ENCODE measurements around the gene MST1R.

MST1R gene

DNA sequence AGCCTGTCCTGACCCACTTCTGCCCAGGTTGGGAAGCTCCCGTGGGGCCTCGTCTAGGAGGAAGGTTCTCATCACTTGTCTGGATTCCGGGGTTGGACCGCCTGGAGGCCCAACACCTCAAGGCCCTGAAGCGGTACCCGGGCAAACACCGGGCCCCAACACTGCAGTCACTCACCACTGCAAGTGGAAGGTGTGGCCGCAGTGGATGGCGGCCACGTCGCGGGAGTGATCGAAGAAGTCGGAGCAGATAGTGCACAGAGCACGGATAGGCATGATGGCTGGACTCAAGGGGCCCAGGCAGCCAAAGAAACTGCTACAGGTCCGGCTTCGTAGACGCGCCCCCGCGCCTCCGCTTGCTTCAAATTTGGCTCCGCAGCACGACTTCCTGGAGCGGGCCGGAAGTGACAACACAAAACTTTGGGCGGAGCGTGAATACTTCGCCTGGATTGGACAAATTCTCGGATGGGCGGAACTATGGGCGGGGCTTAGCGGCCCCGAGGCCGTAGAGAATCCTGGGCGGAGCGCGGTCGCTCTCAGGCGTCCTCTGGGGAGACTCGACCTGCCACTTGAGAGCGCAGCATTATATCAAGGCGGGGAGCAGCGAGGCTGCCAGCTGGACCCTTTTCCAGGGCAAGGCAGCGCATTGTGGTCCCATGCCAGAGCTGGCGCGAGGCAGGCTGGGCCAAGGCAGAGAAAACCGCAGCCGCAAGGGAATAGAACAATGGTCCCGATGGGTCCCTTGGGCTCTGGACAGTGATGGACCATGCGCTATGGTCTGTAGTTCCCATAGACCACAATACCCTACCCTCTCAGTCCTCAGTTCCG, 47.3 kb downstream of the MST1R start, which contains the start of gene TRAIP:
TSS of gene TRAIP (minus strand) at position 384 of the 825 bp plus-strand sequence. CDS start at position 273, 111 bp downstream.
- peak within 1 kb of the TSS; percentile 75 to 96 for H3K4me3 ChIP-seq (ENCODE audit: insufficient read depth in 1 of 2, low read depth in 1 of 2, low read length in 2 of 2)
- H3K4ac ChIP-seq (ENCODE audit: low read depth in 1 of 2, low read length in 2 of 2): peak within 1 kb of the TSS; percentile 86 to 93
- no peak within 1 kb of the TSS for H2BK5ac ChIP-seq (ENCODE audit: low read depth, low read length, poor library complexity, severe bottlenecking)
- H3K9me3 ChIP-seq (ENCODE audit: control insufficient read depth, low read length): no peaks in the 10 kb centered on the region
- no peak within 1 kb of the TSS for H2BK120ac ChIP-seq (ENCODE audit: low read depth, low read length)
- 6% methylated on average over 52 of the region's 52 CpGs for WGBS
- peak within 1 kb of the TSS; percentile 89 for H2AFZ ChIP-seq (ENCODE audit: low read depth, low read length)
- no peak within 1 kb of the TSS for H2BK12ac ChIP-seq (ENCODE audit: low read length in 2 of 2)
- H3K18ac ChIP-seq (ENCODE audit: low read depth in 1 of 2, low read length in 2 of 2): peak within 1 kb of the TSS; percentile 65 to 89
- H4K91ac ChIP-seq (ENCODE audit: low read length): peak within 1 kb of the TSS; percentile 92
- peak within 1 kb of the TSS; percentile 98 for H4K8ac ChIP-seq (ENCODE audit: low read length)
- peak within 1 kb of the TSS; percentile 79 for H3K9ac ChIP-seq (ENCODE audit: low read length)
- no peak within 1 kb of the TSS for H3K23ac ChIP-seq (ENCODE audit: low read length in 2 of 2)
- DNase-seq: peak; percentile 93
- peak within 1 kb of the TSS; percentile 91 for H3K4me2 ChIP-seq (ENCODE audit: low read length, poor library complexity, severe bottlenecking)
- H3K36me3 ChIP-seq (ENCODE audit: control insufficient read depth in 1 of 2, insufficient read depth in 2 of 2, low read depth in 1 of 2, low read length in 2 of 2): peaks cover 0 to 2% of the 10 kb centered on the region in 2 experiments
- H3K79me1 ChIP-seq (replicated peaks; ENCODE audit: low read length, poor library complexity, severe bottlenecking): peaks cover 9% of the 10 kb centered on the region
- H3K14ac ChIP-seq (ENCODE audit: low read length in 2 of 2): no peak within 1 kb of the TSS
- peaks cover 0 to 6% of the 10 kb centered on the region in 2 experiments for H3K27me3 ChIP-seq (ENCODE audit: control insufficient read depth in 1 of 2, insufficient read depth in 1 of 2, low read length in 2 of 2)
- H3K4me1 ChIP-seq (ENCODE audit: control insufficient read depth, insufficient read depth, low read depth, low read length): peaks cover 8% of the 10 kb centered on the region
- H2AK5ac ChIP-seq (ENCODE audit: low read length, severe bottlenecking): no peak within 1 kb of the TSS
- peak within 1 kb of the TSS; percentile 82 for H2BK15ac ChIP-seq (ENCODE audit: low read depth, poor library complexity, severe bottlenecking)
- H3K27ac ChIP-seq (ENCODE audit: low read length, poor library complexity, severe bottlenecking): no peak within 1 kb of the TSS

DNA sequence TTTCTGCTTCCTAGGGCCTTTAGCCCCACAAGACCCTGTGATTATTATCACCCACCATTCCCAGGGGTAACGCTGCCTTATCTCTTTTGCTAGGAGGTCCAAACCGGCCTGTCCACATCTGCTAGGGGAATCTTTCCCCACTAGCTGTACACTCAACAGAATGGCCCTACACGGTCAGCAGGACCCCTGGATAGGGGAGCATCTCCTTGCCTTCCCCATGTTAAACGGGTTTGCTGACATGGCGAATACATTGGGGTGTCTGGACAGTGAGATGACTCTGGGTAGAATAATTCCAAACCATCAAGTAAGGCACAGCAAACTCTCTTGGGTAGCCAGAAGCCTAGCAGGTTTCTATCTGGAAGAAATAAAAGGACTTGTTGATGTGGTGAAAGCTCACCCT, 48.0 kb downstream of the MST1R start:
- Histone ChIP-seq H4K8ac (ENCODE audit: low read length) (no peak overlapping the region), H3K4ac (ENCODE audit: low read depth in 1 of 2, low read length in 2 of 2) (no peak overlapping the region), H2BK5ac (ENCODE audit: low read depth, low read length, poor library complexity, severe bottlenecking) (no peak overlapping the region), H3K36me3 (ENCODE audit: control insufficient read depth in 1 of 2, insufficient read depth in 2 of 2, low read depth in 1 of 2, low read length in 2 of 2) (peaks cover 0 to 2% of the 10 kb centered on the region in 2 experiments), H3K14ac (ENCODE audit: low read length in 2 of 2) (no peak overlapping the region), H3K79me1 (replicated peaks; ENCODE audit: low read length, poor library complexity, severe bottlenecking) (peaks cover 11% of the 10 kb centered on the region), H2BK120ac (ENCODE audit: low read depth, low read length) (no peak overlapping the region), H3K18ac (ENCODE audit: low read depth in 1 of 2, low read length in 2 of 2) (no peak overlapping the region), H3K9ac (ENCODE audit: low read length) (peak overlapping the region; percentile 79), H3K27me3 (ENCODE audit: control insufficient read depth in 1 of 2, insufficient read depth in 1 of 2, low read length in 2 of 2) (peaks cover 0 to 3% of the 10 kb centered on the region in 2 experiments), H3K4me2 (ENCODE audit: low read length, poor library complexity, severe bottlenecking) (peak overlapping the region; percentile 84), H2AK5ac (ENCODE audit: low read length, severe bottlenecking) (no peak overlapping the region), H4K91ac (ENCODE audit: low read length) (no peak overlapping the region), H3K27ac (ENCODE audit: low read length, poor library complexity, severe bottlenecking) (no peak overlapping the region), H3K9me3 (ENCODE audit: control insufficient read depth, low read length) (no peaks in the 10 kb centered on the region), H2BK12ac (ENCODE audit: low read length in 2 of 2) (no peak overlapping the region), H3K4me3 (ENCODE audit: insufficient read depth in 1 of 2, low read depth in 1 of 2, low read length in 2 of 2) (peak overlapping the region in 1 of 2 experiments; percentile 96), H3K23ac (ENCODE audit: low read length in 2 of 2) (no peak overlapping the region), H2AFZ (ENCODE audit: low read depth, low read length) (peak overlapping the region; percentile 85), H3K4me1 (ENCODE audit: control insufficient read depth, insufficient read depth, low read depth, low read length) (peaks cover 8% of the 10 kb centered on the region), H2BK15ac (ENCODE audit: low read depth, poor library complexity, severe bottlenecking) (no peak overlapping the region)
- no peak for DNase-seq
- 70% methylated on average over 5 of the region's 5 CpGs for WGBS

DNA sequence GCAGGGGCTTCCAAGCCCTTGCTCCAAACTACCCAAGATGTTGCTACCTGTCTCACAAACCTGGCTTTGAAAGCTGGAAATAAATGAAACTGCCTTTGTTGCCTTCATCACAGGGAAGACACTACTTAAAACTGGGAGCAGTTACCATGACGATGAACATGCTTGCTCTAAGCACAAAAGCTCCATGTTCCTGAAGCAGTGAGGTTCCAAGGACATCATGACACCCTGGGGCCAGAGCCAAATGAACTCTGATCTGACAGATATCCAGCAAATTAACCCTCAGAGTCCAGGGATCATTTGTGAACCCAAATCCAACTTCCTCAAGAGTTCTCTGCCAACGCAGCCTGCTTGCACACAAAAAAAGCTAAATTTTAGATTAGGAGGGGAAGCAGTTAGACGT, 58.0 kb downstream of the MST1R start:
- Histone ChIP-seq H3K4me1 (ENCODE audit: control insufficient read depth, insufficient read depth, low read depth, low read length) (peaks cover 6% of the 10 kb centered on the region), H3K27me3 (ENCODE audit: control insufficient read depth in 1 of 2, insufficient read depth in 1 of 2, low read length in 2 of 2) (no peaks in the 10 kb centered on the region), H3K79me1 (replicated peaks; ENCODE audit: low read length, poor library complexity, severe bottlenecking) (peaks cover 5% of the 10 kb centered on the region), H4K91ac (ENCODE audit: low read length) (no peak overlapping the region), H3K27ac (ENCODE audit: low read length, poor library complexity, severe bottlenecking) (no peak overlapping the region), H3K14ac (ENCODE audit: low read length in 2 of 2) (no peak overlapping the region), H3K4ac (ENCODE audit: low read depth in 1 of 2, low read length in 2 of 2) (no peak overlapping the region), H3K23ac (ENCODE audit: low read length in 2 of 2) (no peak overlapping the region), H3K18ac (ENCODE audit: low read depth in 1 of 2, low read length in 2 of 2) (no peak overlapping the region), H2BK120ac (ENCODE audit: low read depth, low read length) (no peak overlapping the region), H2BK5ac (ENCODE audit: low read depth, low read length, poor library complexity, severe bottlenecking) (no peak overlapping the region), H3K4me3 (ENCODE audit: insufficient read depth in 1 of 2, low read depth in 1 of 2, low read length in 2 of 2) (no peak overlapping the region), H3K9ac (ENCODE audit: low read length) (no peak overlapping the region), H3K9me3 (ENCODE audit: control insufficient read depth, low read length) (no peaks in the 10 kb centered on the region), H2BK15ac (ENCODE audit: low read depth, poor library complexity, severe bottlenecking) (no peak overlapping the region), H2AK5ac (ENCODE audit: low read length, severe bottlenecking) (no peak overlapping the region), H3K36me3 (ENCODE audit: control insufficient read depth in 1 of 2, insufficient read depth in 2 of 2, low read depth in 1 of 2, low read length in 2 of 2) (peaks cover 16 to 20% of the 10 kb centered on the region in 2 experiments), H2AFZ (ENCODE audit: low read depth, low read length) (no peak overlapping the region), H2BK12ac (ENCODE audit: low read length in 2 of 2) (no peak overlapping the region), H4K8ac (ENCODE audit: low read length) (no peak overlapping the region), H3K4me2 (ENCODE audit: low read length, poor library complexity, severe bottlenecking) (no peak overlapping the region)
- DNase-seq: no peak
- WGBS: 98% methylated on average over 3 of the region's 3 CpGs

DNA sequence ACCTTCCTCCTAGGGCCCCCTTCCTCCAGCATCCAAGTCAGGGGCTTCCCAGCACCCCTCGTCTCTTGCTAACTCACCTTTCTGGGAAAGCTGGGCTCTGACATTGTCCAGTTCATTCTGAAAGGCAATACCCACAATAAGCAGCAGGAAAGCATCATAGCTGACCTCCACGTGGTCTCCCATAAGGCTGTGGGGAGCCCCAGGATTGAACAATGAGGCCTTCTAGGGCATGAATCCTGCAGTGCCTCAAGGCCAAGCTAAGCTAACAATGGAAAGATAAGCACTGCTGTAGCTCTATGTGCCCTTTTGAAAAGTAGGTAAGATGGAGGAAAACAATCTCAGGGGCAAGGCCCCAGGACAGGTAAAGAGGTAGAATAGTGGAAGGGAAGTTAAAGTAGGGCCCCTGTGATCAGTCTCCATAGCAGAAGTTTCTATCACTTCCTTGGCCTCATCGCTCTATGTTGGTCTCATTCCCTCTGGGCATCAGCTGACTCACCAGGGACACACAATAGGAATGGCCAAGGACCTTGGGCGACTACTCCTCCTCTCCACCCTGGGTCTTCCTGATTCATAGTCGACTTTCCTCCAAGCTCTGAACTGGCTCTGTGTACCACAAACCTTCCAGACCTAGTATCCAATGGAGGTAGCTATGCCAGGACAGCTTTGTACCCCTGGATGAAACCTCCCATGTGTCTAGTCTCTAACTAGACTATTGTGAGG, 59.0 kb downstream of the MST1R start:
- no peak for DNase-seq
- no peak overlapping the region for H3K27ac ChIP-seq (ENCODE audit: low read length, poor library complexity, severe bottlenecking)
- no peak overlapping the region for H3K23ac ChIP-seq (ENCODE audit: low read length in 2 of 2)
- H3K27me3 ChIP-seq (ENCODE audit: control insufficient read depth in 1 of 2, insufficient read depth in 1 of 2, low read length in 2 of 2): no peaks in the 10 kb centered on the region
- no peak overlapping the region for H2BK120ac ChIP-seq (ENCODE audit: low read depth, low read length)
- no peak overlapping the region for H3K14ac ChIP-seq (ENCODE audit: low read length in 2 of 2)
- no peak overlapping the region for H2BK15ac ChIP-seq (ENCODE audit: low read depth, poor library complexity, severe bottlenecking)
- peaks cover 5% of the 10 kb centered on the region for H3K79me1 ChIP-seq (replicated peaks; ENCODE audit: low read length, poor library complexity, severe bottlenecking)
- no peak overlapping the region for H4K91ac ChIP-seq (ENCODE audit: low read length)
- 94% methylated on average over 5 of the region's 5 CpGs for WGBS
- no peak overlapping the region for H3K9ac ChIP-seq (ENCODE audit: low read length)
- H3K9me3 ChIP-seq (ENCODE audit: control insufficient read depth, low read length): no peaks in the 10 kb centered on the region
- no peak overlapping the region for H4K8ac ChIP-seq (ENCODE audit: low read length)
- no peak overlapping the region for H2AFZ ChIP-seq (ENCODE audit: low read depth, low read length)
- no peak overlapping the region for H3K18ac ChIP-seq (ENCODE audit: low read depth in 1 of 2, low read length in 2 of 2)
- H3K4ac ChIP-seq (ENCODE audit: low read depth in 1 of 2, low read length in 2 of 2): no peak overlapping the region
- H3K4me3 ChIP-seq (ENCODE audit: insufficient read depth in 1 of 2, low read depth in 1 of 2, low read length in 2 of 2): no peak overlapping the region
- no peak overlapping the region for H3K4me2 ChIP-seq (ENCODE audit: low read length, poor library complexity, severe bottlenecking)
- peaks cover 18 to 20% of the 10 kb centered on the region in 2 experiments for H3K36me3 ChIP-seq (ENCODE audit: control insufficient read depth in 1 of 2, insufficient read depth in 2 of 2, low read depth in 1 of 2, low read length in 2 of 2)
- H2BK5ac ChIP-seq (ENCODE audit: low read depth, low read length, poor library complexity, severe bottlenecking): no peak overlapping the region
- no peak overlapping the region for H2BK12ac ChIP-seq (ENCODE audit: low read length in 2 of 2)
- H3K4me1 ChIP-seq (ENCODE audit: control insufficient read depth, insufficient read depth, low read depth, low read length): peaks cover 6% of the 10 kb centered on the region
- no peak overlapping the region for H2AK5ac ChIP-seq (ENCODE audit: low read length, severe bottlenecking)

Measured in mesenchymal stem cell (in vitro differentiated cells and primary cell).